ENCODE data around the gene PROK2. TPM values are rescaled to one million over a fixed set of nuclear protein-coding genes. Genes with fewer than 3 reads are reported as not detected.

Gene PROK2
- total RNA-seq, 4 donors from 2014 or later: 0.62 to 0.83 TPM; not detected in 2

- Histone ChIP-seq H3K27ac (no peak overlapping the region), H3K4me1 (no peaks in the 10 kb centered on the region), H3K27me3 (no peaks in the 10 kb centered on the region), H3K36me3 (no peaks in the 10 kb centered on the region), H3K9me3 (no peaks in the 10 kb centered on the region), H3K4me3 (no peak overlapping the region)
- 80 to 98% methylated on average over 4 of the region's 4 CpGs for WGBS, 2 donors
- TF ChIP-seq CTCF (IDR thresholded peaks at IDR 0.05): no peak
- TF ChIP-seq POLR2A (IDR thresholded peaks at IDR 0.05): no peak
- DNase-seq: no peak
- intact Hi-C loops (cut with DNase I): no loop called here
Measured at GRCh38 chr3:71816767-71817156, 31.8 kb upstream of the PROK2 start.

- H3K4me1 ChIP-seq: no peaks in the 10 kb centered on the region
- TF ChIP-seq CTCF (IDR thresholded peaks at IDR 0.05): no peak
- TF ChIP-seq POLR2A (IDR thresholded peaks at IDR 0.05): no peak
- no peaks in the 10 kb centered on the region for H3K9me3 ChIP-seq
- intact Hi-C loops (cut with DNase I): no loop called here
- no peak overlapping the region for H3K27ac ChIP-seq
- no peaks in the 10 kb centered on the region for H3K27me3 ChIP-seq
- no peak overlapping the region for H3K4me3 ChIP-seq
- no peaks in the 10 kb centered on the region for H3K36me3 ChIP-seq
- DNase-seq: no peak
- WGBS, 2 donors: 78 to 80% methylated on average over 7 of the region's 7 CpGs
Measured at GRCh38 chr3:71815340-71816067, 30.6 kb upstream of the PROK2 start.

GRCh38 chr3:71813704-71814103 is 28.8 kb upstream of the PROK2 start:
- intact Hi-C loops (cut with DNase I): no loop called here
- WGBS, 2 donors: 92 to 93% methylated on average over 3 of the region's 3 CpGs

DNA sequence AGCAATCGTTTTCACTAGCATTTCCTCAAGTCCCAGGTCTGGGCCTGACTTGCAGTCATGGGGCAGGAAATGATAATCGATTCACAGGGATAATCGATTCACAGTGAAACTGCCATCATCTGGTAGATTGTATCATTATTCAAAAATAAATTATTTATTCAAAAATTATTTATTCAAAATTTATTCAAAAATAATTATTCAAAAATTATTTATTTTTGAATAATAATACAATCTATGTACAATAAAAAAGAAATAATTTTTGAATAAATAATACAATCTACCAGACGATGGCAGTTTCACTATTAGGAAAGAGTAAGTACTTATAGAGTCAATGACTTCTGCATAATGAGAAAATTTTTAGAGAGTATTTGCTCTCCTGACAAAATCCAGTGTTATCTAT is 28.1 kb upstream of the PROK2 start:
- Histone ChIP-seq H3K27me3 (peaks cover 0 to 4% (median 0%) of the 10 kb centered on the region in 4 donors), H3K9me3 (no peaks in the 10 kb centered on the region), H3K4me1 (no peaks in the 10 kb centered on the region), H3K27ac (no peak overlapping the region), H3K36me3 (no peaks in the 10 kb centered on the region), H3K4me3 (no peak overlapping the region)
- WGBS, 2 donors: 81 to 86% methylated on average over 4 of the region's 4 CpGs
- no peak for DNase-seq
- TF ChIP-seq CTCF (IDR thresholded peaks at IDR 0.05) (no peak), POLR2A (IDR thresholded peaks at IDR 0.05) (no peak)
- intact Hi-C loops (cut with DNase I): no loop called here

More at GRCh38 chr3:71813704-71814103, 28.8 kb upstream of the PROK2 start:
- Histone ChIP-seq H3K27ac (no peak overlapping the region), H3K27me3 (peaks cover 0 to 4% (median 0%) of the 10 kb centered on the region in 4 donors), H3K9me3 (no peaks in the 10 kb centered on the region), H3K36me3 (no peaks in the 10 kb centered on the region), H3K4me1 (no peaks in the 10 kb centered on the region), H3K4me3 (no peak overlapping the region)
- DNase-seq: no peak
- TF ChIP-seq CTCF (IDR thresholded peaks at IDR 0.05): no peak
- TF ChIP-seq POLR2A (IDR thresholded peaks at IDR 0.05): no peak

- no peak for TF ChIP-seq CTCF (IDR thresholded peaks at IDR 0.05)
- TF ChIP-seq POLR2A (IDR thresholded peaks at IDR 0.05): no peak
- Histone ChIP-seq H3K36me3 (no peaks in the 10 kb centered on the region), H3K9me3 (no peaks in the 10 kb centered on the region), H3K27ac (no peak overlapping the region), H3K27me3 (peaks cover 0 to 6% (median 0%) of the 10 kb centered on the region in 4 donors), H3K4me1 (no peaks in the 10 kb centered on the region), H3K4me3 (no peak overlapping the region)
- 79 to 82% methylated on average over 3 of the region's 3 CpGs for WGBS, 2 donors
- DNase-seq: no peak
- intact Hi-C loops (cut with DNase I): no loop called here
Measured at GRCh38 chr3:71810056-71810455, 25.1 kb upstream of the PROK2 start.
